ENCODE data around the gene SLC35F3.
"Not testable (repeated sequence)": the region's sequence is repeated elsewhere in the genome, so short reads cannot be mapped to it uniquely, and the experiment has no call there.

SLC35F3 gene

GRCh38 chr1:233904633-233905415 is at the start of gene SLC35F3:
TSS of gene SLC35F3 (plus strand) at chr1:233904676.
- no peak for FAIRE-seq
- DNase-seq (ENCODE audit: insufficient read length, low spot score) = peak; percentile 30

GRCh38 chr1:233859446-233859845 is 45.0 kb upstream of the SLC35F3 start:
- no peak for DNase-seq (ENCODE audit: insufficient read length, low spot score)
- FAIRE-seq = no peak

- no peak for FAIRE-seq
- DNase-seq (ENCODE audit: insufficient read length, low spot score) = no peak
Observed at GRCh38 chr1:233863901-233864545, 40.5 kb upstream of the SLC35F3 start.

- FAIRE-seq (no peak), DNase-seq (ENCODE audit: insufficient read length, low spot score) (no peak)
Observed at GRCh38 chr1:233864578-233864977, 39.9 kb upstream of the SLC35F3 start.

GRCh38 chr1:233865216-233865615 is 39.3 kb upstream of the SLC35F3 start:
- no peak for FAIRE-seq
- DNase-seq (ENCODE audit: insufficient read length, low spot score) = no peak

GRCh38 chr1:233865902-233866301 is 38.6 kb upstream of the SLC35F3 start:
- no peak for DNase-seq (ENCODE audit: insufficient read length, low spot score)
- no peak for FAIRE-seq

- FAIRE-seq = no peak
- DNase-seq (ENCODE audit: insufficient read length, low spot score) = no peak
Observed at GRCh38 chr1:233867028-233867427, 37.4 kb upstream of the SLC35F3 start.

- FAIRE-seq = no peak
- DNase-seq (ENCODE audit: insufficient read length, low spot score) = no peak
Observed at GRCh38 chr1:233868461-233868860, 36.0 kb upstream of the SLC35F3 start.

GRCh38 chr1:233869680-233870079 is 34.8 kb upstream of the SLC35F3 start:
- no peak for FAIRE-seq
- DNase-seq (ENCODE audit: insufficient read length, low spot score) = no peak

- no peak for FAIRE-seq
- DNase-seq (ENCODE audit: insufficient read length, low spot score) = no peak
Observed at GRCh38 chr1:233873666-233874065, 30.8 kb upstream of the SLC35F3 start.

GRCh38 chr1:233879841-233880240 is 24.6 kb upstream of the SLC35F3 start:
- FAIRE-seq (no peak), DNase-seq (ENCODE audit: insufficient read length, low spot score) (no peak)

GRCh38 chr1:233883671-233884070 is 20.8 kb upstream of the SLC35F3 start:
- no peak for DNase-seq (ENCODE audit: insufficient read length, low spot score)
- no peak for FAIRE-seq

- DNase-seq (ENCODE audit: insufficient read length, low spot score) (no peak), FAIRE-seq (no peak)
Observed at GRCh38 chr1:233884461-233885151, 19.9 kb upstream of the SLC35F3 start.

GRCh38 chr1:233885196-233885920 is 19.1 kb upstream of the SLC35F3 start:
- FAIRE-seq (no peak), DNase-seq (ENCODE audit: insufficient read length, low spot score) (no peak)

GRCh38 chr1:233891151-233891550 is 13.3 kb upstream of the SLC35F3 start:
- not testable (repeated sequence) for DNase-seq (ENCODE audit: insufficient read length, low spot score); FAIRE-seq

GRCh38 chr1:233897325-233898162 is 6.9 kb upstream of the SLC35F3 start:
- FAIRE-seq = peak; percentile 72
- peak; percentile 35 for DNase-seq (ENCODE audit: insufficient read length, low spot score)

- FAIRE-seq (no peak), DNase-seq (ENCODE audit: insufficient read length, low spot score) (no peak)
Observed at GRCh38 chr1:233901495-233901894, 3.0 kb upstream of the SLC35F3 start.

GRCh38 chr1:233905416-233906051 is 1.1 kb downstream of the SLC35F3 start:
- no peak for DNase-seq (ENCODE audit: insufficient read length, low spot score)
- FAIRE-seq = no peak

GRCh38 chr1:233907151-233907550 is 2.7 kb downstream of the SLC35F3 start:
- FAIRE-seq (no peak), DNase-seq (ENCODE audit: insufficient read length, low spot score) (no peak)

- FAIRE-seq = no peak
- no peak for DNase-seq (ENCODE audit: insufficient read length, low spot score)
Observed at GRCh38 chr1:233908092-233908491, 3.6 kb downstream of the SLC35F3 start.
